ENCODE data around the gene PTPRD.
"Not testable (repeated sequence)": the region's sequence is repeated elsewhere in the genome, so short reads cannot be mapped to it uniquely, and the experiment has no call there.

Gene PTPRD

DNA sequence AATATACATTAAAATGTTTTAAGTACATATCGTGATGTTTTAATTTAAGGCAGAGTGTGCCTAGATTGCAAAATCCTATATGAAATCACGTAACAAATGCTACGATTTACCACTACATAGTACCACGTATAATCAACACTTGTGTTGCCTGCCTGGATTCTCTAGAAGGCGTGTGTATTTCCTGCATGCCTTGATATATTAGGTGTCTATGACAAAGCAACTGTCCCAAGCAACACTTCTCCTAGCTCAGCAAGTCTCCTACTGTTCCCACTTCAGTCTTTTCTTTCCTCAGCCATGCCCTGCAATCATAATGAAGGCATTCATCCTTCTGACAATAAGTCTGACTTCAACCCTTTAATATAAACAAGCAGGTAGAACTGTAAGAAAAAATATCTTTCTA, 89.6 kb downstream of the PTPRD start:
- DNase-seq (ENCODE audit: low read depth, low spot score) = no peak
- H3K4me3 ChIP-seq (ENCODE audit: low read length) = no peak overlapping the region

DNA sequence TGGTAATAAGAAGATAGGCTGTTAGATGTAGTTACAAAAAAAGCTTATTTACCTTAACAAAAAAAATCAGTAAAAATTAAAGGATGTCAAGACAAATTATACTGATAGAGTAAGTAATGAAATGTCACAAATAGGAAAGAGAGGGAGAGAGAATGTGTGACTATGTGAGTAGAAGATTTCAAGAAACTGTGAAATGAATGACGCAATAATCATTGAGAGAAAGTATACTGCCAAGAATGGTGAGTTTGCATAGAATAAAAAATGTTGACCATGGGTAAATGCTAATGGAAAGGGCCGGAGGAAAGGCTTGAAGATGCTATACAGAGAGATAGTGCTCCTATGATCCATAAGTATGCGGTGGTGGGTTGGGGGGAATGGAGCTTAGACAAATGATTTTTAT, 100.7 kb downstream of the PTPRD start:
- H3K4me3 ChIP-seq (ENCODE audit: low read length) = no peak overlapping the region
- DNase-seq (ENCODE audit: low read depth, low spot score) = no peak

DNA sequence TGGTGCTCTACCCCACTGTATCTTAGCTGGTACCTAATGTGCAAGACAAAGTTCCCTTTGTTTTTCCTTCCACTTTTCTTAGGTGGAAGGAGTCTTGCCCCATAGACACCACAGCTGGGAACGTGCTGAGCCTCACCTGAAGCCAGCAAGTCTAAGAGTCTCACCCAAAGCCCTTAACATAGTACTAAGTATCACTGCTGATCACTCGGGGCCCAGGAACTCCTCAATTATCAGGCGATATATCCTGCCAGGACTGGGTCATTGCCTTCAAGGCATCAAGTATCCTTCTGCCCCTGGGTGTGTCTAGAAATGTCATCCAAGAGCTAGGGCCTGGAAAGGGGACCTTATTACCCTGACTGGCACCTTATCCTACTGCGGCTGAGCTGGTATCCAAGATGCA, 123.9 kb downstream of the PTPRD start:
- DNase-seq (ENCODE audit: low read depth, low spot score) = no peak
- no peak overlapping the region for H3K4me3 ChIP-seq (ENCODE audit: low read length)

GRCh38 chr9:10479172-10479571, 133.6 kb downstream of the PTPRD start:
- H3K4me3 ChIP-seq (ENCODE audit: low read length) = no peak overlapping the region
- peak; percentile 23 for DNase-seq (ENCODE audit: low read depth, low spot score)

GRCh38 chr9:10449201-10449617, 163.6 kb downstream of the PTPRD start:
- not testable (repeated sequence) for H3K4me3 ChIP-seq (ENCODE audit: low read length); DNase-seq (ENCODE audit: low read depth, low spot score)

- DNase-seq (ENCODE audit: low read depth, low spot score) = no peak
- no peak overlapping the region for H3K4me3 ChIP-seq (ENCODE audit: low read length)
Observed at GRCh38 chr9:10447036-10447435, 165.8 kb downstream of the PTPRD start.

DNA sequence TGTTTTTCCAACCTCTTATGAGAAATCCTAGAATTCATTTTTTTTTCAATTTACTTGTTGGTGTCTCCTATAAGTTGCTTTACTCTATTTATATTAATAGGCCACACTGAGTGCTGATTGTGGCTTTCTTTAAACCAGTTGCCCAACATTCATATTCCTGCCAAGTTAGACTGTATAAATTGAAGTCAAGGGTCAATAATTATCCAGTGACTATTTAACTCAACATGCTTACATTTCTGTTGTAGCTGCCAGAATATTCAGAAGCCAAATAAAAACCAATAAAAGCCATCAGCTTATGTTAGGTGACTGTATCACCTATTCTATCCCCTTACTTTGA, 169.0 kb downstream of the PTPRD start:
- no peak overlapping the region for H3K4me3 ChIP-seq (ENCODE audit: low read length)
- DNase-seq (ENCODE audit: low read depth, low spot score) = no peak

DNA sequence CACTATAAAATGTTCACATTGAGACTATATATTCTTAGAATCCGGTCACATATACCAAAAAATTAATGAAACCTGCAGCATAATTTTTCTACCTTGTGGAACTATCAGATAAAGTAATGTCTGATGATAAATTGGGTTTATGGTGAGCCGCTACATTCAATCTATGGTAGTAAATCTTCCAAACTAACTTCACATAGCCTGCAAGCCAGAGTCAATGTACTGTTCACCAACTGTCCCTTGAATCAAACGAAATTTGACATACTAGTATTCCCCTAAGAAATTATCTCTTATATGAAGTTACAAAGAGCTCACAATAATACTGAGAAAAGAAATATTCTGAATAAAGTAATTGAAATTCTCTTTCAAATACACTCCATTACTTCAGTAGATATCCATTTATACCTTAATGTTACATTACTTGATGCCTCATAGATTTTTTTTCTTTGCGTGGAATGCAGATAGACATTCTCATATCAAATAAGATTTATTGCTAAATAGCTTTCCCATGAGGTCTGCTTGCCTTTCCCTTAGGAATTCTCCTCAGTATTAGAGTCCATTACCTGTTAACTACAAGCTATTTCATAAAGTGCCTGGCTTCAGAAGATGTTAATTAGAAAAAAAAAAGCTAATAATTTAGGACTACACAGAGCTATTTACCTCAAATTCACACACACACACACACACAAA, 169.5 kb downstream of the PTPRD start:
- no peak for DNase-seq (ENCODE audit: low read depth, low spot score)
- no peak overlapping the region for H3K4me3 ChIP-seq (ENCODE audit: low read length)

DNA sequence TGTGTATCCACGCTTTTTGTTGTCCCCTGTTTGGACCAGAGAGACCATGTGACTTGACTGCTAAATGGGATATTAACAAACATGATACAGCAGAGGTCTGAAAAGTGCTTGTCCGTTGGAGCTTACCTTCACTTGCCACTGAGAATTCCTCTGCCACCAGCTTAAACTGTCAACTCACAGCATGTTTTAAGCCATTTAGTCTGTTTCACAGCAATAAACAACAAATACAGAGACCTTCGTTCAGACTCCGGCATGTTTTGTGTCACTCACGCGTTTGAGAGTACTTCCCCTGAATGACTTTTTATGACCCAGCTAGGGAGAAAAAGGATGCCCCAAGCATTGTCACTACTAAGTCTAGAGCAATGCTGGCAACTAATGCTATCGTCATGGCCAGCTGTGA, 173.8 kb downstream of the PTPRD start:
- DNase-seq (ENCODE audit: low read depth, low spot score) = no peak
- H3K4me3 ChIP-seq (ENCODE audit: low read length) = no peak overlapping the region

GRCh38 chr9:10436756-10437155, 176.0 kb downstream of the PTPRD start:
- no peak overlapping the region for H3K4me3 ChIP-seq (ENCODE audit: low read length)
- DNase-seq (ENCODE audit: low read depth, low spot score) = no peak

- H3K4me3 ChIP-seq (ENCODE audit: low read length) = no peak overlapping the region
- DNase-seq (ENCODE audit: low read depth, low spot score) = no peak
Observed at GRCh38 chr9:10434412-10434811, 178.4 kb downstream of the PTPRD start.

GRCh38 chr9:10411272-10411671, 201.5 kb downstream of the PTPRD start:
- DNase-seq (ENCODE audit: low read depth, low spot score) = no peak

DNA sequence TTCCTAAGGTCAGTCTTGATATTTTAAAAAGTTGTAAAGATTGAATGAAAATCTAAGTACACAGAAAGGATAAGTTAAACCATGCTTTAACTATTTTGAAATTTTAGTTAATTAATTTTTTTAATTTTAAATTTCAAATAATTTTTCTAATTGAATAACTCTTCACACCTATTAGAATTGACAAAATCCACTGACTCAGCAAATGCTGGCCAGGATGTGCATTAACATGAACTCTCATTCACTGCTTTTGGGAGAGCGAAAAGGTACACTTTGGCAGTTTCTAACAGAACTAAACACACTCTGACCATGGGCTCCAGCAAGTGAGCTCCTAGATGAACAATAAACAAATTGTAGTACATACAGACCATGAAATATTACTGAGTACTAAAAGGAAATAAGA, 209.5 kb downstream of the PTPRD start:
- DNase-seq (ENCODE audit: low read depth, low spot score) = no peak
- H3K4me3 ChIP-seq (ENCODE audit: low read length) = no peak overlapping the region

More at GRCh38 chr9:10411272-10411671, 201.5 kb downstream of the PTPRD start:
- no peak overlapping the region for H3K4me3 ChIP-seq (ENCODE audit: low read length)

DNA sequence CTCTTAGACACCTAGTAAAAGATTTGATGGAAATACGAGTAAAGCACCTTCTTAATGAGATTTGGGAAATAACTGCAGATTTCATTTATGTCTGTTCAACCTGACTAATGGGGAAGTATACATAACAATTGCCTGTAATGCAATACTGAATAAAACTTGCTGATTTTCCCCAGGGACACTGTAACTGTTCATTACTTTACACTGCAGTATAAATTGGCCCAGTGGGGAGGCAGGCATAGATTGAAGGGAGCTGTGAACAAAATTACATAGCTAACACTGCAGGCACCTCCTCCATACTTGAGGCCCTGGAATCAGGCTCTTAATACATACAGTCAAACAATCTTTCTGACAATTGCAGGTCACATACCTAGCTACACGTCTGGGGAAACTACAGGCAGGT, 216.2 kb downstream of the PTPRD start:
- no peak for DNase-seq (ENCODE audit: low read depth, low spot score)

GRCh38 chr9:10387282-10387681, 225.5 kb downstream of the PTPRD start:
- DNase-seq (ENCODE audit: low read depth, low spot score) = no peak
- no peak overlapping the region for H3K4me3 ChIP-seq (ENCODE audit: low read length)

More for the DNA sequence above, 216.2 kb downstream of the PTPRD start:
- H3K4me3 ChIP-seq (ENCODE audit: low read length) = no peak overlapping the region

- no peak for DNase-seq (ENCODE audit: low read depth, low spot score)
- no peak overlapping the region for H3K4me3 ChIP-seq (ENCODE audit: low read length)
Observed at GRCh38 chr9:10371824-10372223, 241.0 kb downstream of the PTPRD start.

- H3K4me3 ChIP-seq (ENCODE audit: low read length) = no peak overlapping the region
- peak; percentile 30 for DNase-seq (ENCODE audit: low read depth, low spot score)
Observed at GRCh38 chr9:10366171-10366779, 246.5 kb downstream of the PTPRD start.

GRCh38 chr9:10354591-10354990, 258.2 kb downstream of the PTPRD start:
- H3K4me3 ChIP-seq (ENCODE audit: low read length) = no peak overlapping the region
- no peak for DNase-seq (ENCODE audit: low read depth, low spot score)

DNA sequence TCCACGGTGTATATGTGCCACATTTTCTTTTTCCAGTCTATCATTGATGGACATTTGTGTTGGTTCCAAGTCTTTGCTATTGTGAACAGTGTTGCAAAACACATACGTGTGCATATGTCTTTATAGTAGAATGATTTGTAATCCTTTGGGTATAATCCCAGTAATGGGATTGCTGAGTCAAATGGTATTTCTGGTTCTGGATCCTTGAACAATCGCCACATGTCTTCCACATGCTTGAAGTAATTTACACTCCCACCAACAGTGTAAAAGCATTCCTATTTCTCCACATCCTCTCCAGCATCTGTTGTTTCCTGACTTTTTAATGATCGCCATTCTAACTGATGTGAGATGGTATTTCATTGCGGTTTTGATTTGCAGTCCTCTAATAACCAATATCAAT, 267.2 kb downstream of the PTPRD start:
- not testable (repeated sequence) for DNase-seq (ENCODE audit: low read depth, low spot score); H3K4me3 ChIP-seq (ENCODE audit: low read length)

GRCh38 chr9:10341057-10341456, 271.7 kb downstream of the PTPRD start:
- no peak overlapping the region for H3K4me3 ChIP-seq (ENCODE audit: low read length)
- DNase-seq (ENCODE audit: low read depth, low spot score) = no peak

GRCh38 chr9:10339152-10339551, 273.6 kb downstream of the PTPRD start:
- DNase-seq (ENCODE audit: low read depth, low spot score) = no peak
- no peak overlapping the region for H3K4me3 ChIP-seq (ENCODE audit: low read length)
